MCF 10A (cell line): ENCODE data around the gene SSH2. TPM values are rescaled to one million over a fixed set of nuclear protein-coding genes. Genes with fewer than 3 reads are reported as not detected.

Source experiments
- BruUV-seq: library from RNA; stranded (reverse); fragments of 400-500 nt; replicated peaks from 2 replicates; lab custom pipeline; 2021; lab: Mats Ljungman, UMichigan
- CTCF ChIA-PET: fragments of 300-600 bp; sonication (Branson Sonifier 250); formaldehyde crosslinking; extraction: SDS; loops from one replicate; lab custom pipeline; 2021; ENCODE audit warnings: antibody characterized with exemption, inconsistent platforms; lab: Yijun Ruan, JAX
- POLR2A ChIA-PET: fragments of 300-600, 350-650 bp; sonication (Branson Sonifier 250); formaldehyde crosslinking; extraction: SDS; loops from one replicate; lab custom pipeline; 2020; ENCODE audit warnings: antibody characterized with exemption, inconsistent platforms; lab: Yijun Ruan, JAX
- DNase-seq: peaks from one replicate; pipeline ENCODE4 v3.0.0-alpha.2; 2018; ENCODE audit not compliant: unreplicated experiment
- H3K27ac Mint-ChIP-seq: one replicate; pipeline ENCODE4 v1.8.0; 2022; ENCODE audit warnings: mild to moderate bottlenecking, low read depth, mixed read lengths; ENCODE audit not compliant: unreplicated experiment
- H3K27me3 Mint-ChIP-seq: one replicate; pipeline ENCODE4 v1.8.0; 2022; ENCODE audit warnings: mixed read lengths; ENCODE audit not compliant: insufficient read depth, unreplicated experiment
- H3K36me3 Mint-ChIP-seq: one replicate; pipeline ENCODE4 v1.8.0; 2022; ENCODE audit warnings: mild to moderate bottlenecking, moderate library complexity, mixed read lengths; ENCODE audit not compliant: insufficient read depth, unreplicated experiment
- H3K4me1 Mint-ChIP-seq: one replicate; pipeline ENCODE4 v1.8.0; 2022; ENCODE audit warnings: mixed read lengths; ENCODE audit not compliant: insufficient read depth, unreplicated experiment
- H3K4me3 Mint-ChIP-seq: one replicate; pipeline ENCODE4 v1.8.0; 2022; ENCODE audit warnings: mild to moderate bottlenecking, moderate library complexity, mixed read lengths; ENCODE audit not compliant: unreplicated experiment
- H3K9me3 Mint-ChIP-seq: one replicate; pipeline ENCODE4 v1.8.0; 2022; ENCODE audit warnings: mixed read lengths; ENCODE audit not compliant: unreplicated experiment
- CTCF ChIP-seq: fragments of 200-600 bp; IDR thresholded peaks from one replicate; pipeline ENCODE4 v1.8.0; 2022; ENCODE audit warnings: antibody characterized with exemption, mild to moderate bottlenecking; ENCODE audit not compliant: unreplicated experiment
- intact Hi-C: fragments of 100-400 bp; cut with micrococcal nuclease; formaldehyde crosslinking; loops from 2 replicates; pipeline ENCODE4 v1.14.1; 2022
- total RNA-seq: library from RNA; stranded (reverse); gene quantifications from 2 replicates; pipeline ENCODE4 v1.2.3, GENCODE V29; 2022

Gene SSH2
- total RNA-seq, 1 experiment from 2014 or later: 21.9 TPM

- ChIA-PET POLR2A (interaction anchor here (0.7 to 2.4 kb wide), 18 partner anchors 10 to 191 kb away, joined by 3 to 17 read pairs (median 4); partner anchors contain the start of gene SSH2), CTCF (interaction anchor here (0.6 to 2.4 kb wide), 9 partner anchors 13 to 636 kb away, joined by 3 to 9 read pairs (median 4); no protein-coding TSS in a partner anchor)
- Mint-ChIP-seq H3K27ac (peak overlapping the region; percentile 3), H3K36me3 (peaks cover 9% of the 10 kb centered on the region), H3K27me3 (no peaks in the 10 kb centered on the region), H3K9me3 (no peaks in the 10 kb centered on the region), H3K4me3 (peak overlapping the region; percentile 89), H3K4me1 (peaks cover 16% of the 10 kb centered on the region)
- no TSS peak for BruUV-seq
- intact Hi-C loops: loop anchor here (1.0 to 2.0 kb wide), 2 partner anchors 68 to 121 kb away; no protein-coding TSS in a partner anchor
- no peak for TF ChIP-seq CTCF
- peak; percentile 12 for DNase-seq
Measured at GRCh38 chr17:29760279-29761039, 169.6 kb downstream of the SSH2 start.

- H3K4me3 Mint-ChIP-seq: no peak overlapping the region
- H3K9me3 Mint-ChIP-seq: no peaks in the 10 kb centered on the region
- intact Hi-C loops: no loop called here
- H3K36me3 Mint-ChIP-seq: peaks cover 9% of the 10 kb centered on the region
- peaks cover 16% of the 10 kb centered on the region for H3K4me1 Mint-ChIP-seq
- ChIA-PET CTCF (interaction anchor here (1.1 kb wide), 1 partner anchor 21 kb away, joined by 3 read pairs; no protein-coding TSS in a partner anchor), POLR2A (interaction anchor here (0.8 to 1.1 kb wide), 2 partner anchors 8 to 10 kb away, joined by 3 to 4 read pairs; no protein-coding TSS in a partner anchor)
- no TSS peak for BruUV-seq
- no peak overlapping the region for H3K27ac Mint-ChIP-seq
- DNase-seq: no peak
- TF ChIP-seq CTCF: no peak
- no peaks in the 10 kb centered on the region for H3K27me3 Mint-ChIP-seq
Measured at GRCh38 chr17:29758255-29758654, 171.8 kb downstream of the SSH2 start.

GRCh38 chr17:29757788-29758187 lies 172.2 kb downstream of the SSH2 start:
- Mint-ChIP-seq H3K4me1 (peaks cover 16% of the 10 kb centered on the region), H3K36me3 (peaks cover 12% of the 10 kb centered on the region), H3K27me3 (no peaks in the 10 kb centered on the region), H3K27ac (no peak overlapping the region), H3K4me3 (no peak overlapping the region), H3K9me3 (no peaks in the 10 kb centered on the region)
- intact Hi-C loops: no loop called here
- DNase-seq: no peak
- POLR2A ChIA-PET: interaction anchor here (0.8 to 1.1 kb wide), 2 partner anchors 8 to 10 kb away, joined by 3 to 4 read pairs; no protein-coding TSS in a partner anchor
- TF ChIP-seq CTCF: no peak
- CTCF ChIA-PET: interaction anchor here (0.9 kb wide), 1 partner anchor 22 kb away, joined by 3 read pairs; no protein-coding TSS in a partner anchor
- BruUV-seq: no TSS peak

GRCh38 chr17:29753845-29754439 lies 176.1 kb downstream of the SSH2 start:
- DNase-seq: no peak
- TF ChIP-seq CTCF: no peak
- no TSS peak for BruUV-seq
- ChIA-PET CTCF (no interaction called here), POLR2A (no interaction called here)
- intact Hi-C loops: no loop called here
- H3K9me3 Mint-ChIP-seq: no peaks in the 10 kb centered on the region
- peaks cover 7% of the 10 kb centered on the region for H3K4me1 Mint-ChIP-seq
- no peak overlapping the region for H3K4me3 Mint-ChIP-seq
- H3K36me3 Mint-ChIP-seq: peaks cover 17% of the 10 kb centered on the region
- no peaks in the 10 kb centered on the region for H3K27me3 Mint-ChIP-seq
- no peak overlapping the region for H3K27ac Mint-ChIP-seq
